CD4-positive, CD25-positive, alpha-beta regulatory T cell (primary cell): ENCODE results near the gene FKBP8. TPM values are rescaled to one million over a fixed set of nuclear protein-coding genes. Genes with fewer than 3 reads are reported as not detected.
A peak's percentile ranks its signal among the peaks of the same experiment; 100 is the strongest.

Experiments used
- ATAC-seq, 2 donors: fragments of 150-1000 bp; cut with Tn5 transposase; one replicate each; pipeline ENCODE4 v1.10.0; 2021; ENCODE audit warnings: low read depth in 2 of 2, moderate number of reproducible peaks in 2 of 2, moderate library complexity in 1 of 2
- DNase-seq, 3 donors: peaks; one replicate each; pipeline versions ENCODE4 v3.0.0 to v3.0.0-alpha.2; 2012 to 2022; ENCODE audit warnings: mixed read lengths in 1 of 3
- H3K27ac ChIP-seq: one replicate; pipeline ENCODE4 v1.7.0; 2013; ENCODE audit warnings: mild to moderate bottlenecking, low read length; ENCODE audit not compliant: insufficient read depth, poor library complexity, severe bottlenecking
- H3K27me3 ChIP-seq: one replicate; pipeline ENCODE4 v1.7.0; 2013; ENCODE audit warnings: low read length; ENCODE audit not compliant: control insufficient read depth, insufficient read depth
- H3K36me3 ChIP-seq: one replicate; pipeline ENCODE4 v1.7.0; 2013; ENCODE audit warnings: mild to moderate bottlenecking, low read length, moderate library complexity; ENCODE audit not compliant: control insufficient read depth, insufficient read depth
- H3K4me1 ChIP-seq: 2 replicates; pipeline ENCODE4 v1.7.0; 2013; ENCODE audit warnings: mild to moderate bottlenecking, low read length; ENCODE audit not compliant: insufficient read depth, control insufficient read depth, poor library complexity, severe bottlenecking
- H3K4me3 ChIP-seq: one replicate; pipeline ENCODE4 v1.7.0; 2013; ENCODE audit warnings: low read depth, mild to moderate bottlenecking, low read length, moderate library complexity
- H3K9me3 ChIP-seq, 2 experiments: 1 replicate in 1 of 2; 2 replicates in 1 of 2; pipeline ENCODE4 v1.7.0; 2013; ENCODE audit warnings: low read length in 2 of 2, mild to moderate bottlenecking in 1 of 2, moderate library complexity in 1 of 2; ENCODE audit not compliant: control insufficient read depth in 2 of 2
- H3K27ac Mint-ChIP-seq, 3 donors: one replicate each; pipeline ENCODE4 v1.8.0; 2020 to 2022; ENCODE audit warnings: mild to moderate bottlenecking in 3 of 3, mixed read lengths in 3 of 3, moderate library complexity in 2 of 3
- H3K27me3 Mint-ChIP-seq: one replicate; pipeline ENCODE4 v1.8.0; 2022; ENCODE audit warnings: mild to moderate bottlenecking, mixed read lengths
- H3K36me3 Mint-ChIP-seq: one replicate; pipeline ENCODE4 v1.8.0; 2020; ENCODE audit warnings: mixed read lengths
- H3K4me1 Mint-ChIP-seq, 4 donors: one replicate each; pipeline ENCODE4 v1.8.0; 2020 to 2022; ENCODE audit warnings: mixed read lengths in 4 of 4, mild to moderate bottlenecking in 1 of 4
- H3K4me3 Mint-ChIP-seq, 4 donors: one replicate each; pipeline ENCODE4 v1.8.0; 2020 to 2022; ENCODE audit warnings: mild to moderate bottlenecking in 4 of 4, mixed read lengths in 4 of 4, moderate library complexity in 3 of 4
- H3K9me3 Mint-ChIP-seq, 7 donors: one replicate each; pipeline ENCODE4 v1.8.0; 2020 to 2022; ENCODE audit warnings: mixed read lengths in 7 of 7, mild to moderate bottlenecking in 3 of 7, moderate library complexity in 2 of 7
- polyA plus RNA-seq, 4 donors: library from polyadenylated mRNA; unstranded; fragments of 300-500 nt; fragmentation: Illumina TruSeq; gene quantifications; one replicate each; pipeline ENCODE4 v1.2.3, GENCODE V29; 2021
- total RNA-seq: library from RNA; stranded (reverse); gene quantifications from one replicate; pipeline ENCODE4 v1.2.3, GENCODE V29; 2022

The FKBP8 gene
- total and polyA plus RNA-seq, 5 donors from 2014 or later = 106 to 186 (median 117) TPM

DNA sequence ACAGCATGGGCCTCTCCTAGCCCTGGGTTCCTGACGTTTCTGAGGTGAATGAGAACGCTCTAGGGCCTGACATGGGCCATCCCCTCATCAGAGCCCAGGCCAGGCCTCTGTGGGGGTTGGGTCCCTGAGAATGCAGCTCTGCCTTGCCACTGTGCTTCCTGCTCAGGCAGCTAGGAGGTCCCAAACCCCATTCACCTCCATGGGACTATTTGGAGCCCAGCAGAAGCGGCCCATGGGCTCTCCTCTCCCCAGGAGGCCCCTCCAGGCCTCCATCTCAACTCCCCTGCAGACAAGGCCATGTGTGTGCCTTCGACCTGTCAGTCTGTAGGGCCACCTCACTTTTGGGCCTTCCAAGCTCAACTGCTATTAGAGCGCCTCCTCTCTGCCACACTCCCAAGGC, 58.4 kb downstream of the FKBP8 start:
- no peak overlapping the region for H3K27ac ChIP-seq
- Mint-ChIP-seq H3K4me1 (peaks cover 0 to 63% (median 31%) of the 10 kb centered on the region in 4 donors), H3K27me3 (no peaks in the 10 kb centered on the region), H3K4me3 (no peak overlapping the region), H3K9me3 (no peaks in the 10 kb centered on the region), H3K36me3 (no peaks in the 10 kb centered on the region), H3K27ac (peak overlapping the region in 1 of 3 donors; percentile 35)
- H3K4me1 ChIP-seq = peaks cover 22% of the 10 kb centered on the region
- DNase-seq (no peak), ATAC-seq (no peak)
- no peaks in the 10 kb centered on the region for H3K27me3 ChIP-seq
- H3K9me3 ChIP-seq = no peaks in the 10 kb centered on the region
- no peak overlapping the region for H3K4me3 ChIP-seq
- no peaks in the 10 kb centered on the region for H3K36me3 ChIP-seq

DNA sequence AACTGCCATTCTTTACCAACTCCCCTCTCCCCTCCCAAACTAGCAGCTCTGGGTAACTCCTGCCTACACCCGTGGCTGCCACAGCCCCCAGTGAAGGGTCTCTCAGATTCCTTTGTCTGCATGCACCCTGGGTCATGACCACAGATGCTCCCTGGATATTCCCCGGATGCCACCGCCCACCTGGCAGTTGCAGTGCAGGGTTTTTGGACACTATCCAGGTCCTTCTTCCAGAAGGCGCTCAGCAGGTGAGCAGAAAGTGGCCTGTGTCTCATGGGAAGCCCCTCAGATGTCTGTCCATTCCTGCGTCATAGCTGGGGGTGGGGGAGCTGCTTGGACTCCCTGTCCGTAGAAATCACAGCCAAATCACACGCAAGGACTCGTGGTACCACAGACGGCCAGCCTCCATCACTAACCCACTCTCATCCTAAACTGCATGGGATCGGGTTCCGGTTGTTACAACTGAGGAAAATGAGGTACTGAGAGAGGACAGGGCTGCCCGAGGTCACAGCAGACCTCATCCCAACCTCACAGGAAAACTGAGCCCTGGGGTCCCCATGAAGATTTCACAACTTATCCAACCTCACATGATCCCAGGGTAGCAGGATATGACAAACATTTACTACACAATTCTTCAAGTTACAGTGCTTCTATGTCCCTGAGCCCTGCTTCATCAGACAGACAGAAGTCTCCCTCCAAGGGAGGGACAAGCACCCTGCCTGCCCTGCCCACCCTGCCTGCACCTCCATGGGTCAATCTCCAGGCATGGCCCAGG, 60.1 kb downstream of the FKBP8 start:
- Histone ChIP-seq H3K4me1 (peaks cover 35% of the 10 kb centered on the region), H3K36me3 (no peaks in the 10 kb centered on the region), H3K4me3 (no peak overlapping the region), H3K27me3 (no peaks in the 10 kb centered on the region), H3K27ac (no peak overlapping the region), H3K9me3 (no peaks in the 10 kb centered on the region)
- DNase-seq (no peak), ATAC-seq (no peak)
- Mint-ChIP-seq H3K4me3 (no peak overlapping the region), H3K4me1 (peaks cover 0 to 75% (median 44%) of the 10 kb centered on the region in 4 donors), H3K27me3 (no peaks in the 10 kb centered on the region), H3K27ac (peak overlapping the region in 1 of 3 donors; percentile 26), H3K36me3 (no peaks in the 10 kb centered on the region), H3K9me3 (peaks cover 0 to 1% (median 0%) of the 10 kb centered on the region in 7 donors)

Other genes starting within 250 kb of the FKBP8 start
- gene LSM4, start 220.5 kb downstream of the FKBP8 start, total RNA-seq = 45.6 TPM
- 100 to 1,000 TPM; 101 to 118 (median 116) TPM for gene LSM4, start 220.5 kb downstream of the FKBP8 start, polyA plus RNA-seq
- gene PGPEP1, start 203.0 kb downstream of the FKBP8 start, total RNA-seq = 39.4 TPM
- 1 to 10 TPM; 6.7 to 8.7 (median 8.2) TPM for gene PGPEP1, start 203.0 kb downstream of the FKBP8 start, polyA plus RNA-seq
- gene GDF15, start 157.4 kb downstream of the FKBP8 start, total RNA-seq = not detected
- not detected for gene GDF15, start 157.4 kb downstream of the FKBP8 start, polyA plus RNA-seq
- not detected for gene LRRC25, start 146.0 kb downstream of the FKBP8 start, total RNA-seq
- gene LRRC25, start 146.0 kb downstream of the FKBP8 start, polyA plus RNA-seq = under 1 TPM in 3 of 4 donors, not detected in 1; 0.09 to 0.79 (median 0.25) TPM
- 97.9 TPM for gene SSBP4, start 124.2 kb downstream of the FKBP8 start, total RNA-seq
- 10 to 100 TPM; 47.3 to 84.0 (median 65.6) TPM for gene SSBP4, start 124.2 kb downstream of the FKBP8 start, polyA plus RNA-seq
- gene ISYNA1, start 105.4 kb downstream of the FKBP8 start, total RNA-seq = 26.2 TPM
- 10 to 100 TPM; 11.3 to 26.0 (median 21.4) TPM for gene ISYNA1, start 105.4 kb downstream of the FKBP8 start, polyA plus RNA-seq
- gene ELL, start 21.5 kb downstream of the FKBP8 start, total RNA-seq = 53.6 TPM
- 10 to 100 TPM in 1 of 4 donors, 1 to 10 TPM in 3; 7.7 to 11.8 (median 9.7) TPM for gene ELL, start 21.5 kb downstream of the FKBP8 start, polyA plus RNA-seq
- 90.6 TPM for gene KXD1, start 14.3 kb upstream of the FKBP8 start, total RNA-seq
- gene KXD1, start 14.3 kb upstream of the FKBP8 start, polyA plus RNA-seq = 10 to 100 TPM; 65.3 to 99.1 (median 89.9) TPM
- 1,556 TPM for gene UBA52, start 28.3 kb upstream of the FKBP8 start, total RNA-seq
- 1,000 to 10,000 TPM; 1,213 to 1,759 (median 1,573) TPM for gene UBA52, start 28.3 kb upstream of the FKBP8 start, polyA plus RNA-seq
- gene REX1BD, start 45.2 kb upstream of the FKBP8 start, total RNA-seq = 87.4 TPM
- 100 to 1,000 TPM; 139 to 163 (median 148) TPM for gene REX1BD, start 45.2 kb upstream of the FKBP8 start, polyA plus RNA-seq
- not detected for gene CRLF1, start 63.2 kb upstream of the FKBP8 start, total RNA-seq
- 1 to 10 TPM in 1 of 4 donors, under 1 TPM in 1, not detected in 2; 0.31 to 1.1 TPM for gene CRLF1, start 63.2 kb upstream of the FKBP8 start, polyA plus RNA-seq
- not detected for gene TMEM59L, start 69.3 kb upstream of the FKBP8 start, total RNA-seq
- gene TMEM59L, start 69.3 kb upstream of the FKBP8 start, polyA plus RNA-seq = not detected
- 16.7 TPM for gene KLHL26, start 93.5 kb upstream of the FKBP8 start, total RNA-seq
- gene KLHL26, start 93.5 kb upstream of the FKBP8 start, polyA plus RNA-seq = 1 to 10 TPM; 1.8 to 4.0 (median 2.6) TPM
- 20.2 TPM for gene CRTC1, start 140.1 kb upstream of the FKBP8 start, total RNA-seq
- gene CRTC1, start 140.1 kb upstream of the FKBP8 start, polyA plus RNA-seq = 1 to 10 TPM in 2 of 4 donors, under 1 TPM in 2; 0.47 to 1.5 (median 0.82) TPM
- gene COMP, start 247.7 kb upstream of the FKBP8 start, total RNA-seq = not detected
- gene COMP, start 247.7 kb upstream of the FKBP8 start, polyA plus RNA-seq = not detected